Heart left ventricle (tissue), 13 donors: ENCODE data around the gene DDOST.

Experiments
- POLR2A ChIP-seq, 2 donors: fragments of 450-650 bp; IDR thresholded peaks; one replicate each; pipeline ENCODE4 v1.6.1; 2017; ENCODE audit warnings: antibody characterized with exemption in 2 of 2, mild to moderate bottlenecking in 2 of 2, moderate library complexity in 2 of 2
- TF ChIP-seq, protein P1 (sequence below), 12 donors: fragments of 200-600 bp; sonication (generic) in 4 of 12; IDR thresholded peaks; one replicate each; pipeline versions ENCODE4 v1.5.0 to v1.8.0; 2018 to 2022; ENCODE audit warnings: antibody characterized with exemption in 12 of 12, mild to moderate bottlenecking in 5 of 12
- donor health status: ischemic (EF 13 %, LVEDD 7.1; RV severe dilation, severe dysfunction).
- donor health status: DM: no; HTN: yes; CAD: no.
- donor health status: DM: no; HTN: no; CAD: no.
- donor health status: ischemic (EF 25% LVEDD 6.9; RV normal size, moderate dysfunction).
- donor health status: ischemic (EF 25% LVEDD 5.7; RV mildly dilated, moderate dysfunction).
- donor health status: ischemic (EF 35%, LVEDD 5.7; RV mildly dilated, moderate dysfunction).
- donor health status: nonischemic (EF 11% LVEDD 7.7; RV severe dilation, severe dysfunction).
- donor health status: DM: yes; HTN: yes; CAD: no.
- donor health status: PGD.
- donor health status: ischemic (EF 29% LVEDD 5.4; RV normal size, mild dysfunction).
- donor health status: nonischemic (EF 23%, LVEDD 6.1; RV moderate dilation, normal function).

DNA sequence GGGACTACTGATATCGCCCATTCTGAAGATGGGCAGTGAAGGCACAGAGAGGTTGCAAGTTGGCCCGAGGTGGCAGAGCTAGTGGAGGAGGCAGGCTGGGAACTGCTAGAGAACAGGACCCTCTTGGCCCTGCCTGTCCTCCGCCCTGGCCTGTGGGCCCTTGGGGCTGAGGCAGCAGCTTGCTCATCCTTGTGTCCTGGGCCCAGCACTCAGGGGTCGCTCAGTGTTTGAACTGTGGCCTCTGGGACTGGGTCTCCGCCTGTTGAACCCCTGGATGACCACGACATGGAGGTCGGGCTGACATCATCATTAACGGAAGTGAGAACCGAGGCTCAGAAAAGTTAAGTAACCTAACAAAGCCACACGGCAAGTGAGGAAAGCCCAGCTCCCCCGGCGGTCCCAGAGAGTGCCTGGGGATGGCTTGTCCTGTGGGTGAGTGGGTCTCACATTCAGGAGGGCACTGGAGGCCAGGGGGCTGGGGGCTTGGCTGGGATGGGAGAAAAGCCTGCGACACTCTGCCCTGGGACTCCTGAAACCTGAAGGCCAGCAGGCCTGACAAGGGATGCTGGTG is 23.0 kb upstream of the DDOST start:
- no peak for TF ChIP-seq POLR2A (IDR thresholded peaks at IDR 0.05)
- TF ChIP-seq, protein P1, sequence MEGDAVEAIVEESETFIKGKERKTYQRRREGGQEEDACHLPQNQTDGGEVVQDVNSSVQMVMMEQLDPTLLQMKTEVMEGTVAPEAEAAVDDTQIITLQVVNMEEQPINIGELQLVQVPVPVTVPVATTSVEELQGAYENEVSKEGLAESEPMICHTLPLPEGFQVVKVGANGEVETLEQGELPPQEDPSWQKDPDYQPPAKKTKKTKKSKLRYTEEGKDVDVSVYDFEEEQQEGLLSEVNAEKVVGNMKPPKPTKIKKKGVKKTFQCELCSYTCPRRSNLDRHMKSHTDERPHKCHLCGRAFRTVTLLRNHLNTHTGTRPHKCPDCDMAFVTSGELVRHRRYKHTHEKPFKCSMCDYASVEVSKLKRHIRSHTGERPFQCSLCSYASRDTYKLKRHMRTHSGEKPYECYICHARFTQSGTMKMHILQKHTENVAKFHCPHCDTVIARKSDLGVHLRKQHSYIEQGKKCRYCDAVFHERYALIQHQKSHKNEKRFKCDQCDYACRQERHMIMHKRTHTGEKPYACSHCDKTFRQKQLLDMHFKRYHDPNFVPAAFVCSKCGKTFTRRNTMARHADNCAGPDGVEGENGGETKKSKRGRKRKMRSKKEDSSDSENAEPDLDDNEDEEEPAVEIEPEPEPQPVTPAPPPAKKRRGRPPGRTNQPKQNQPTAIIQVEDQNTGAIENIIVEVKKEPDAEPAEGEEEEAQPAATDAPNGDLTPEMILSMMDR (IDR thresholded peaks at IDR 0.05), result no peak
